Fibroblast of skin of scalp (primary cell): Measurements from ENCODE around the gene SELPLG.
"Not testable (repeated sequence)": the region's sequence is repeated elsewhere in the genome, so short reads cannot be mapped to it uniquely, and the experiment has no call there.

ENCODE experiments used
- DNase-seq: peaks from one replicate; pipeline ENCODE4 v3.0.0-alpha.2; 2013

Gene SELPLG

GRCh38 chr12:108654622-108655021 is 20.9 kb upstream of the SELPLG start:
- not testable (repeated sequence) for DNase-seq

- DNase-seq, result no peak
Observed at GRCh38 chr12:108653922-108654321, 20.2 kb upstream of the SELPLG start.

DNA sequence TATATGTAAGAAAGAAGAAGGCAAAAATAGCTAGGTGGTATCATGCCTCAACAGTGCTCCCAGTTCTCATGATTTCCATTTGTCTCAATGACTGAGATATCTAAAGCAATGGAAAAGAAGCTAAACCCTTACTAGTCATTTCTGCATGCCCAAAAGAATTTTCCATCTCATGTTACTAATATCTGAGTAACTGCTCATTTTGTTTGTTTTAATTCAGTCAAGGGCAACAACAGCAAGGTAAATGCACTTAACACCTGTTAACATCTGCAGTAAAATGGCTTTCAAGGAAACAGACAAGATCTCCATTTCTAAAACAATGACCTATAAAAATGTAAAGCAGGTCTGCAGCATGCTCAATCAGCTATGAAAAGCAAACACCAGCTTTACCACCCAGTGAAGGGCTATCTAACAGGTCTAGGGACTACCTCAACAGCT is 19.4 kb upstream of the SELPLG start:
- DNase-seq, result no peak

- no peak for DNase-seq
Observed at GRCh38 chr12:108650083-108650482, 16.4 kb upstream of the SELPLG start.

GRCh38 chr12:108649669-108650068 is 16.0 kb upstream of the SELPLG start:
- peak; percentile 70 for DNase-seq

DNA sequence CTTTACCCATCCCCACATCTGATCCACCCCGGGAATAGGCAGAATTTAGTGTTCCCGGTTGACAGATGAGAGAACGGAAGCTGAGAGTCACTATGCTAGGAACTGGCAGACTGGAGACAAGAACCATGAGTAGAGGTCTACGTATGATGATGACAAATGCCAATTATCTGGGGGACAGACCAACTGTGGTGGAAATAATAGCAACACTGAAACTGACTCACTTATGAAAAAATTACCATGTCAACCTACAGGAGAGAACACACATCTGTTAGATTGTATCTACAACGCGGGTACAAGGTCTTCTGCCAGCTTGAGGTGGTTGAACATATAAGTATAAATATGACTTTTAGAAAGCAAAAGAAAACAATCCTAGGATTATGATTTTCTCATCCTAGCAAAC is 15.4 kb upstream of the SELPLG start:
- DNase-seq, result peak; percentile 40

GRCh38 chr12:108648371-108648770 is 14.7 kb upstream of the SELPLG start:
- DNase-seq, result no peak

DNA sequence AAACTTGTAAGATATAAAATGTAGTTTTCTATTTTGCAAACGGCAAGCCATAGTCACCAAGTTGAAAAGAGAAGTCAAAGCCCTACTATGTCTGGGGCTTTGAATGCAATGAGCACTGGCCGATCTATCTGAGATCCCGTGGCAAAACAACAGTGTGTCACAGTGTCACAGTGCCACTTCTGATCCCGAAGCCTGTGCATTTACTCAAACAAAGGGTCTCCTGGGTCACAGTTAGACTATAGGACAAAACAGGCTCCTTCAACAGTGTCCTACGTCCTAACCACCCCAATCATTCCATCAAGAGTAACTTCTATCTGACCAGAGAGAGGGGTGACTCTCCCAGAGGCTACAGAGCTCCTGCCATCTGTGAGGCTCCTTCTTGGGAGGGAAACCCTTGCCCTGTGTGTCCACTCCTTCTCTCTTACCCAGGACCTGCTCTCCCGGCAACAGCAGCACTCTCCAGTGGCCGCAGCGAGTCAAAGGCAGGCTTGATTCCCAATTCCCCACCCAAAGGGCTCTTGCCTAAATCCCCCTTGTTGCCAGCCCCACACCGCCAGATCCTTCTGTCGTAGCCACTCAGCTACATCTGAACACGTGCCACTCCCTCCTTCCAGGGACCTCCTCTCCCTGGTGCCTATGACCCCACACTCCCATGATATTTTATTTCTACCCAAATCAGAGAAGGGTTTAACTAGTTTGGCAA is 14.0 kb upstream of the SELPLG start:
- no peak for DNase-seq

- DNase-seq, result peak; percentile 44
Observed at GRCh38 chr12:108646600-108647579, 13.2 kb upstream of the SELPLG start.

- no peak for DNase-seq
Observed at GRCh38 chr12:108645686-108646599, 12.2 kb upstream of the SELPLG start.

GRCh38 chr12:108644811-108645120 is 11.1 kb upstream of the SELPLG start:
- no peak for DNase-seq

DNA sequence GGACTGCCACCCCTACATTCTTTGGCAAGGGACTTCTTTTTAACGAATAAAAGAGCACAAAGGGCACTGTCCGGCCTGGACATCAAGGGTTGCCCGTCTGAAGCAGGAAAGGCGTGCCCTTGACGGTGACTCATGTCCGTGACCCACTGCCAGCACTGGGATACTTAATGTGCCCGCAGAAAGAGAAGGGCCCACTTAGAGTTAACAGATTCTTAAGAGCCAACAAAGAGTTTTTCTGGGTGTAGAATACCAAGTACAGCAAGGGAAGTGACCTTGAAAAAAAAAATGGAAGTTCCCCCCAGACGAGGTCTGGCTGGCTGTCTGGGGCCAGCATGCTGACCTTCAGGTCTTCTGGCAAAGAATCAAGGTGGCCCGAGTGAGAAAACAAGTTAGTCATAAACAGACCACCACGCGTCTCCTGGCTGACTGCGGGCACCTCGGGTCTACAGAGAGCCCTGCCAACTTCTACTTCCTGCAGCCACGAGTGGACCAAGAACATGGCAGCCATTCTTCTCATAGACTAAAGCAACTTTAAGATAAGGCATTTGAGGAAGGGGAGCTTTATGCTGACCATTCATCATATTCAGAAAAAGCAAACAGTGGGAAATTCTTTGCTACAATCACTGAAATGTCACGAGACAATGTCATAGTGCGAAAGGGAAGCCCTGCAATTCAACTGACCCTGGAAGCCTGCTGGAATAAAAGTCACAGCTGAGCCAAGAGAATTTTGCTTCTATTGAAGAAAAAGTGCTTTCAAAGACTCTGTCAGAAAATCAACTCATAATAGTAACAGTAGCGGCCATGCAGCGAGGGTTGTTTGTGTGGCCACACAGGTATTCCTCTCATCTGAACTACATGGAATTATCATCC is 10.5 kb upstream of the SELPLG start:
- no peak for DNase-seq

- DNase-seq, result no peak
Observed at GRCh38 chr12:108642899-108643654, 9.4 kb upstream of the SELPLG start.

GRCh38 chr12:108642269-108642870 is 8.7 kb upstream of the SELPLG start:
- no peak for DNase-seq

DNA sequence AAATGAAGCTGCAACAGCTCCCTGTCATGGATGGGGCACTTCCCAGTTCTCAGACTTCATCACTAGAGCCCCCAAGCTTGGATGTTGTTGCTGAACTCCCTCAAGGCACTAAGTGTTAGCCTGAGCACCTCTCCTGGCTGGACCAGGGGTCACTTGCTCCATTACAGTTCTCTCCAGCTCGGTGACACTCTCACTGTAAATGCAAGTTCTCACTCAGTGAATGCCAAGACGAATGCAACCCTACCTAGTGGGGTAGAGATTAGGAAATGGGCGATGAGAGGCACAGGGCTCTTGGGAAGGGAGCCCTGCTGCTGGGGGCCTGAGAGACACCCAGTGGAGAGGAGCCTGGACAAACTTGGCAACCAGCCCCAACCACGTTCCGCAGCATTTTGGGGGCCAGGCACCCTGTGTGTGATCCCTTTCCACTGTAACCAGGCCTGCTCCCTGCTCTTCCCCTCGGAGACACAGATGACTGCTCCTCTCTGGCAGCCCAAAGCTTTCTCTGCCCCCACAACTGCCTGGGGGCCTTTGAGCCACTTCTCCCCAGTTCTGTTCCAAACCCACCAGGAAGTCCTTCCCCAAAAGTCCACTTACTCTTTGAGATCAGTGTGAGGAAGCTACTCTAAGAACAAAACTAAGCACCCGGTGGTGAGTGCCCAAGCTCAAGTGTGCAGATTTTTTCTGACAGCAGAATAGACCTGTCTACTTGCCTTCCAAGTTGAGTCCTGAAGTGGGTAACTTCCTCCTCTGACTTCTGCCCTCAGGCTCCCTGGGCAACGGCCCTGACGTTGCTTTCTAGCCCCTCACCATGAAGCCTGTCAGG is 8.0 kb upstream of the SELPLG start:
- DNase-seq, result no peak

DNA sequence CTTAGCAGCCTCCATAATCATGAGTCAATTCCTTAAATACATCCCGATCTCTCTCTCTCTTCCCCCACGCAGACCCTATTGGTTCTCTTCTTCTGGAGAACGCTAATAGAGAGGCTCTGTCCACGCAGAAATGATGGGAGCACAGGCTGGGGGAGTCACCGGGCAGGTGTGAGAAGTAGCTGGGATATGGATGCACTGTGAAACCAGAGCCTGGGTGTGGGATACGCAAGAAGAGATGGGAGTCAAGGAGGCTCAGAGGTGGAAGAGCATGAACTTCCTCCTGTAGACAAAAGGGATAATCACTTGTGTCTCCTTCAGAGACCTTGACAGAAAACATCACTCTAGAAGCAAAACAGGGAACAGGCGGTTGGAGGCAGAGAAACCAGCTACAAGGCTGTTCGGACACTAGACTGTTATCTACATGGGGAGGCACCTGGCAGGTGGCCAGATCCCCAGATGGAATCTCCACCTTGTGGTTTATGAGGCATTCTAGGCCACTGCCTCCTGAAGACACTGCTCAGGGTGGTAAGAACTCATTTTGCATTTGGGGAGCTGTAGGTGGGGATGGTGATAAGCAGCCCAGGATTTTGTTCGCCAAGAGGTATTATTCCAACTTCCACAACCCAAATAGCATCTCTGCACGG is 7.2 kb upstream of the SELPLG start:
- peak; percentile 46 for DNase-seq

GRCh38 chr12:108638997-108639822 is 5.5 kb upstream of the SELPLG start:
- no peak for DNase-seq
